HepG2 (cell line): ENCODE measurements around the gene PRSS8. TPM values are rescaled to one million over a fixed set of nuclear protein-coding genes. Genes with fewer than 3 reads are reported as not detected.

ENCODE experiments used
- BATF2 ChIP-seq: sonication (generic); formaldehyde crosslinking; IDR thresholded peaks from 2 replicates; pipeline ENCODE4 v1.8.0; 2022; ENCODE audit warnings: mild to moderate bottlenecking, missing genetic modification reagents, moderate library complexity
- BCL6 ChIP-seq: IDR thresholded peaks from 2 replicates; pipeline ENCODE4 v1.6.1; 2016; ENCODE audit warnings: missing genetic modification reagents, missing compliant biosample characterization
- HNRNPK ChIP-seq: fragments of 200-400 bp; formaldehyde crosslinking; IDR thresholded peaks from 2 replicates; pipeline ENCODE4 v1.6.1; 2018; ENCODE audit warnings: low read length, low read depth, moderate library complexity, mild to moderate bottlenecking; ENCODE audit not compliant: poor library complexity, severe bottlenecking
- KLF6 ChIP-seq: IDR thresholded peaks from 2 replicates; pipeline ENCODE4 v1.8.0; 2016; ENCODE audit warnings: missing biosample characterization, missing genetic modification reagents
- NR2F2 ChIP-seq: IDR thresholded peaks from 2 replicates; pipeline ENCODE4 v1.6.1; 2012; ENCODE audit warnings: low read depth, inconsistent platforms, borderline replicate concordance
- NR2F6 ChIP-seq, 2 experiments: IDR thresholded peaks; 2 replicates each; pipeline ENCODE4 v1.6.1; 2016; ENCODE audit warnings: antibody characterized with exemption in 1 of 2, mild to moderate bottlenecking in 1 of 2
- PHF20 ChIP-seq: sonication (generic); formaldehyde crosslinking; IDR thresholded peaks from 2 replicates; pipeline ENCODE4 v1.5.0; 2020; ENCODE audit warnings: mild to moderate bottlenecking, missing genetic modification reagents
- RCOR2 ChIP-seq: IDR thresholded peaks from 2 replicates; pipeline ENCODE4 v1.6.1; 2016; ENCODE audit warnings: missing biosample characterization, missing genetic modification reagents
- SCMH1 ChIP-seq: sonication (generic); formaldehyde crosslinking; IDR thresholded peaks from 2 replicates; pipeline ENCODE4 v1.9.0; 2021; ENCODE audit warnings: missing genetic modification reagents, mild to moderate bottlenecking, borderline replicate concordance
- TFE3 ChIP-seq: IDR thresholded peaks from 2 replicates; pipeline ENCODE4 v1.6.1; 2016
- ZBTB39 ChIP-seq: sonication (generic); formaldehyde crosslinking; IDR thresholded peaks from 2 replicates; pipeline ENCODE4 v1.5.0; 2020; ENCODE audit warnings: missing genetic modification reagents
- ZNF34 ChIP-seq: sonication (generic); formaldehyde crosslinking; IDR thresholded peaks from 2 replicates; pipeline ENCODE4 v1.4.0; 2020; ENCODE audit warnings: mild to moderate bottlenecking, missing genetic modification reagents, borderline replicate concordance
- ZNF781 ChIP-seq: sonication (generic); formaldehyde crosslinking; IDR thresholded peaks from 2 replicates; pipeline ENCODE4 v1.5.1; 2020; ENCODE audit warnings: borderline replicate concordance, mild to moderate bottlenecking, missing genetic modification reagents; ENCODE audit errors: not compliant biosample characterization
- ZNF891 ChIP-seq: sonication (generic); formaldehyde crosslinking; IDR thresholded peaks from 2 replicates; pipeline ENCODE4 v1.5.0; 2020; ENCODE audit warnings: mild to moderate bottlenecking, missing genetic modification reagents
- polyA plus RNA-seq, 8 experiments: library from polyadenylated mRNA; depleted of rRNA in 3 of 8; stranded (reverse) in 7 of 8; unstranded in 1 of 8; fragments of >200 nt; fragmentation: Illumina TruSeq in 4 of 8; extraction: Trizol in 4 of 8; gene quantifications; 2 replicates each; pipeline versions ENCODE4 v1.2.1 to v1.2.3, GENCODE V29; 2011 to 2016; ENCODE audit warnings: low read depth in 4 of 8, missing spikeins in 1 of 8, mixed read lengths in 1 of 8; ENCODE audit not compliant: insufficient read depth in 1 of 8
- total RNA-seq, 5 experiments: library from RNA; depleted of rRNA; stranded (reverse); fragments of >200 nt; fragmentation: Illumina TruSeq; extraction: Trizol; gene quantifications; 2 replicates each; pipeline ENCODE4 v1.2.3, GENCODE V29; 2016; ENCODE audit warnings: low read depth in 1 of 5
- TF ChIP-seq, protein P1 (sequence below): sonication (generic); formaldehyde crosslinking; IDR thresholded peaks from 2 replicates; pipeline ENCODE4 v1.5.1; 2020; ENCODE audit warnings: missing genetic modification reagents, mild to moderate bottlenecking, borderline replicate concordance
- TF ChIP-seq, protein P2 (sequence below), 2 experiments: sonication (generic) in 1 of 2; formaldehyde crosslinking in 1 of 2; IDR thresholded peaks; 2 replicates each; pipeline versions ENCODE4 v1.5.1 to v1.6.1; 2011 to 2020; ENCODE audit warnings: borderline replicate concordance in 1 of 2, low read depth in 1 of 2, low read length in 1 of 2, mild to moderate bottlenecking in 1 of 2, missing genetic modification reagents in 1 of 2, moderate library complexity in 1 of 2
- TF ChIP-seq, protein P3 (sequence below): sonication (generic); formaldehyde crosslinking; IDR thresholded peaks from 2 replicates; pipeline ENCODE4 v1.5.0; 2020; ENCODE audit warnings: mild to moderate bottlenecking, low read depth, missing genetic modification reagents, borderline replicate concordance

Gene PRSS8
- total and polyA plus RNA-seq, 2 of the 13 experiments (the other 11 are each of a cell fraction or from before 2014, with no cell fraction given) = 2.6 to 7.2 TPM

DNA sequence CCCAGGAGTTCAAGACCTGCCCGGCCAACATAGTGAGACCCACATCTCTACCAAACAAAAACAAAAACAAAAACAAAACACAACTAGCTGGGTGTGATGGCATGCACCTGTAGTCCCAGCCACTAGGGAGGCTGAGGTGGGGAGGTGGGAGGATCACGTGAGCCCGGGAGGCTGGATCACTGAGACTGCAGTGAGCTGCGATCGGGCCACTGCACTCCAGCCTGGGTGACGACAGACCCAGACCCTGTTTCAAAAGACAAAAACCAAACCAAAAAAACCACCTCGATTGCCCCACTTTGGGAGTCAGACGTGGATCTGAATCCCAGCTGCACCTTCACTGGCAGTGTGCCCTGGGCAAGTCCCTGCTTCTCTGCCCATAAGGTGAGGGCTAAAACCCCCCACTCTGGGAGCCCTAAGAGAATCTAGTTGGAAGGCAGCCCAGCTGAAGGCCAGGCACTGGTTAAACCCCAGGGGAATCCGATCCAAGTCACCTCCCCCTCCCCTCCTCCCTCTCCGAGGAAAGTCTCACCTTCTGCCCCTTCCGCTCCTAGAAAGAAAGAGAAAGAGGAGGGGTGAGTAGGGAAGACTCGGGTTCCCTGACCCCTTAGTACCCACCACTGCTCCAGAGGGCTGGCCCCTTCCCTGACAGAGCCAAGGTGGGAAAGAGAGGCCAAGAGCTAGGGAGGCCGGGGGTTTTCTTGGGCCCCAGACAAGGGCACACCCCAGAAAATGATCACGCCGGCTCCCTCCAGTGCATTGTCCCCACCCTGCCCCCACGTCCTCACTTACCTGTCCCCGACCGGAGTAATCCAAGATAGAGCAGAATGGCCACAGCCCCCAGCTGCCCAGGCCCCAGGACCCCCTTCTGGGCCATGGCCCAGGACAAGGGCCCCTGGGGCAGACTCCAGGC is 647 bp downstream of the PRSS8 start (continued):
- TF ChIP-seq, protein P1, sequence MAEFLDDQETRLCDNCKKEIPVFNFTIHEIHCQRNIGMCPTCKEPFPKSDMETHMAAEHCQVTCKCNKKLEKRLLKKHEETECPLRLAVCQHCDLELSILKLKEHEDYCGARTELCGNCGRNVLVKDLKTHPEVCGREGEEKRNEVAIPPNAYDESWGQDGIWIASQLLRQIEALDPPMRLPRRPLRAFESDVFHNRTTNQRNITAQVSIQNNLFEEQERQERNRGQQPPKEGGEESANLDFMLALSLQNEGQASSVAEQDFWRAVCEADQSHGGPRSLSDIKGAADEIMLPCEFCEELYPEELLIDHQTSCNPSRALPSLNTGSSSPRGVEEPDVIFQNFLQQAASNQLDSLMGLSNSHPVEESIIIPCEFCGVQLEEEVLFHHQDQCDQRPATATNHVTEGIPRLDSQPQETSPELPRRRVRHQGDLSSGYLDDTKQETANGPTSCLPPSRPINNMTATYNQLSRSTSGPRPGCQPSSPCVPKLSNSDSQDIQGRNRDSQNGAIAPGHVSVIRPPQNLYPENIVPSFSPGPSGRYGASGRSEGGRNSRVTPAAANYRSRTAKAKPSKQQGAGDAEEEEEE (CRISPR knock-in tag) = no peak
- TF ChIP-seq KLF6 = 0 out of 2 replicates have a peak, but pooled peaks have one; percentile 25
- TF ChIP-seq NR2F2 = no peak
- TF ChIP-seq TFE3 = no peak
- no peak for TF ChIP-seq ZNF781 (CRISPR knock-in tag)
- TF ChIP-seq, protein P2, sequence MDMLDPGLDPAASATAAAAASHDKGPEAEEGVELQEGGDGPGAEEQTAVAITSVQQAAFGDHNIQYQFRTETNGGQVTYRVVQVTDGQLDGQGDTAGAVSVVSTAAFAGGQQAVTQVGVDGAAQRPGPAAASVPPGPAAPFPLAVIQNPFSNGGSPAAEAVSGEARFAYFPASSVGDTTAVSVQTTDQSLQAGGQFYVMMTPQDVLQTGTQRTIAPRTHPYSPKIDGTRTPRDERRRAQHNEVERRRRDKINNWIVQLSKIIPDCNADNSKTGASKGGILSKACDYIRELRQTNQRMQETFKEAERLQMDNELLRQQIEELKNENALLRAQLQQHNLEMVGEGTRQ (IDR thresholded peaks at IDR 0.05; ENCODE audit: low read depth, low read length) = peak; percentile 77
- TF ChIP-seq, protein P2 (CRISPR knock-in tag; IDR thresholded peaks at IDR 0.05; ENCODE audit: borderline replicate concordance) = peak; percentile 80; the same call in 1 of the 2 replicates
- no peak for TF ChIP-seq SCMH1 (CRISPR knock-in tag)
- TF ChIP-seq BCL6 (CRISPR knock-in tag) = peak; percentile 82
- no peak for TF ChIP-seq BATF2 (CRISPR knock-in tag)
- TF ChIP-seq, protein P3, sequence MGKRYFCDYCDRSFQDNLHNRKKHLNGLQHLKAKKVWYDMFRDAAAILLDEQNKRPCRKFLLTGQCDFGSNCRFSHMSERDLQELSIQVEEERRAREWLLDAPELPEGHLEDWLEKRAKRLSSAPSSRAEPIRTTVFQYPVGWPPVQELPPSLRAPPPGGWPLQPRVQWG = no peak
- TF ChIP-seq HNRNPK = no peak
- TF ChIP-seq ZNF34 = no peak
- no peak for TF ChIP-seq NR2F6 (IDR thresholded peaks at IDR 0.05)
- TF ChIP-seq NR2F6 (CRISPR knock-in tag; IDR thresholded peaks at IDR 0.05) = no peak
- no peak for TF ChIP-seq ZNF891 (CRISPR knock-in tag)
- TF ChIP-seq PHF20 (CRISPR knock-in tag) = no peak
- TF ChIP-seq ZBTB39 (CRISPR knock-in tag) = peak; percentile 44; the same call in 1 of the 2 replicates
- no peak for TF ChIP-seq RCOR2
